Pulmonary artery endothelial cell (primary cell): ENCODE data around the gene NLRP6. TPM values are rescaled to one million over a fixed set of nuclear protein-coding genes. Genes with fewer than 3 reads are reported as not detected.
"Not testable (repeated sequence)": the region's sequence is repeated elsewhere in the genome, so short reads cannot be mapped to it uniquely, and the experiment has no call there.

Experiments used
- DNase-seq: peaks from one replicate; pipeline ENCODE4 v3.0.0-alpha.2; 2011; ENCODE audit warnings: low read depth, low spot score
- total RNA-seq: library from RNA; depleted of rRNA; stranded (reverse); fragments of >200 nt; gene quantifications from 2 replicates; pipeline ENCODE4 v1.2.3, GENCODE V29; 2014

Gene NLRP6
- total RNA-seq, 1 donor from 2014 or later, result not detected

DNA sequence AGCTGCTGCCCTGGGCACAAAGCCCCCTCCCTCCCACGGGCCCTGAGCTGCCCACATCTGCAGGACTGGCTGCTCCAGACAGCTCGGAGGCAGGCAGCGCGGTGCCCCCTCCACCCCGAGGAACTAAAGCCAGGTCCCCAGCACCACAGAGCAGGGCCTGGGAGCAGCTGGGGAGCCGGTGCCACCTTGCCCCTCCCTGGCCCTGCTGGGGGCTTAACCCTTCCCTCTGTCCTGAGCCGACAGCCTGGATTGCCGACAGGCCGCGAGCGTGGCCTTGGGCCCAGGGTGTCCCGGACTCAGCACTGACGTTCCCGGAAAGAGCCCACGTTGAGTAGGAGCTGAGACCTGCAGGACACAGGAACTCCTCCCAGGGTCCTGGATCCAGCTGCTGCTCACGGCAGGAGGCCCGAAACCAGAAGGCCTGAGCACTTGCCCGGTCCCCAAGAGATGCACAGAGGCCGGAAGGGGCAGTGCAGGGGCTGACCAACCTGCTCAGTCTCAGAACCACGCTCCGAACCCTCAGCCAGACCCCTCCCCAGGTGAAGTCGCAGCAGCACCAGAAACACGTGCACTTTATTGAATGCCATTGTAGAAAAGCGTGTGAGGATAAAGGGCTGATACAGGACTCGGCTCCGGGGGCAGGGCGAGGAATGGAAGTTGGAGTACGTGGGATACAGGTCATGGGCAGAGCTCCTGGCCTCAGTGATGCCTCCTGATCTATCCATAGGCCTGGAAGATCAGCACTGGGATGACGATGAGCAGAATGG, 41.1 kb downstream of the NLRP6 start:
- not testable (repeated sequence) for DNase-seq

DNA sequence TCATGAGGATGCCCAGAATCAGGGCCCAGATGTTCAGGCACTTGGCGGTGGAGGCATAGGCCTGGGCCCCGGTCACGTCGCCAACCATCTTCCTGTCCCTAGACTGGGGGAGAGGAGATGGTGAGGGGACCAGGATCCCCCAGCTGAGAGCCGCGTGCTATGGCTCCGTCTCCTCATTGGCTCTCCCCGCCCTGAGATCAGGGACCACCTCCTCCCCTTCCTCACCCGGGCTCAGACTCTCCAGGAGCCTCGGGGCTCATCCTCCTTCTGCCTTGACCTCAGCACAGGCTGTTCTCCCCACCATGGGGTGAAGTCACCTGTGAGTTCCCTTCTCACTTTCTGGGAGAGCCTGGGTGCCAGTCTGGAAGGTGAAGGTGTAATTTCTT, 41.7 kb downstream of the NLRP6 start:
- DNase-seq, result not testable (repeated sequence)

DNA sequence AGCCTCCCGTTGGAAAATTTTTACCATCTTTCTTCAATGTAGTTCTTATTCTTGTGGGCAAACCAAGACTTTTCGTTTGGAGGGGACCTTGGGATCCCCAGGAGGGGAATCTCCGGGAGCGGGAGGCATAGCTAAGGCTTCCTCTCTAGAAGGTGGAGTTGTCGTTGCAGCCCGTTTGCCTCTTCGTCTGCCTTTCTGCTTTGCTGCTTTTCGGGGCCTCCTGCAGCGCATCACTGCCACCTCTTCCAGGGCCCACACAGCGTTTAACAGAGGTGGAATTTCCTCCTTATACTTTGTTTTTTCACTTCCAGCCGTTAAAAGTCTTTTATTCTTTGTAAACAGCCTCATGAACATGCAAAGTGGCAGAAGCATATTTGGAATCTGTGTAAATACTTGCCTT, 45.9 kb downstream of the NLRP6 start:
- DNase-seq, result no peak

DNA sequence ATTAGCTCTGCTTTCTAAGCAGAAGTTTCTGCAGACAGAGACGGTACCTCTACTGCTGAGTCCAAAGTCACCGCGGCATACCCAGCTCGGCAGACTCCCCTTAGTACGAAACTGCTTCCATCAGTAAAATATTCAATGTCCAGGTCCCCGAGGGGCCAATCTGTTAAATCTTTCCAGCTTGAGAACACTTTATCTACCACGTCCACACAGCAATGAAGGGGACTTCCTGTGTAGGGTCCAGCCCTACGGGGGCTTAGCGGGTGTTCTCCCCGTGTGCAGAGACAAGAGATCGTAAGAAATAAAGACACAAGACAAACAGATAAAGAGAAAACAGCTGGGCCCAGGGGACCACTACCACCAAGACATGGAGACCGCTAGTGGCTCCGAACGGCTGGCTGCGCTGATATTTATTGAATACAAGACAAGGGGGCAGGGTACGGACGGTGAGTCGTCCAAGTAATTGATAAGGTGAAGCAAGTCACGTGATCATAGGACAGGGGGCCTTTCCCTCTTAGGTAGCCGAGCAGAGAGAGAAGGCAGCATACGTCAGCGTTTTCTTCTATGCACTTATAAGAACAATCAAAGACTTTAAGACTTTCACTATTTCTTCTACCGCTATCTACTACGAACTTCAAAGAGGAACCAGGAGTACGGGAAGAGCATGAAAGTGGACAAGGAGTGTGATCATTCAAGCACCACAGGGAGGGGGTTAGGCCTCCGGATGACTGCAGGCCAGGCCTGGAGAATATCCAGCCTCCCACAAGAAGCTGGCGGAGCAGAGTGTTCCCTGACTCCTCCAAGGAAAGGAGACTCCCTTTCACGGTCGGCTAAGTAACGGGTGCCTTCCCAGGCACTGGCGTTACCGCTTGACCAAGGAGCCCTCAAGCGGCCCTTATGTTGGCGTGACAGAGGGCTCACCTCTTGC, 46.6 kb downstream of the NLRP6 start:
- not testable (repeated sequence) for DNase-seq

DNA sequence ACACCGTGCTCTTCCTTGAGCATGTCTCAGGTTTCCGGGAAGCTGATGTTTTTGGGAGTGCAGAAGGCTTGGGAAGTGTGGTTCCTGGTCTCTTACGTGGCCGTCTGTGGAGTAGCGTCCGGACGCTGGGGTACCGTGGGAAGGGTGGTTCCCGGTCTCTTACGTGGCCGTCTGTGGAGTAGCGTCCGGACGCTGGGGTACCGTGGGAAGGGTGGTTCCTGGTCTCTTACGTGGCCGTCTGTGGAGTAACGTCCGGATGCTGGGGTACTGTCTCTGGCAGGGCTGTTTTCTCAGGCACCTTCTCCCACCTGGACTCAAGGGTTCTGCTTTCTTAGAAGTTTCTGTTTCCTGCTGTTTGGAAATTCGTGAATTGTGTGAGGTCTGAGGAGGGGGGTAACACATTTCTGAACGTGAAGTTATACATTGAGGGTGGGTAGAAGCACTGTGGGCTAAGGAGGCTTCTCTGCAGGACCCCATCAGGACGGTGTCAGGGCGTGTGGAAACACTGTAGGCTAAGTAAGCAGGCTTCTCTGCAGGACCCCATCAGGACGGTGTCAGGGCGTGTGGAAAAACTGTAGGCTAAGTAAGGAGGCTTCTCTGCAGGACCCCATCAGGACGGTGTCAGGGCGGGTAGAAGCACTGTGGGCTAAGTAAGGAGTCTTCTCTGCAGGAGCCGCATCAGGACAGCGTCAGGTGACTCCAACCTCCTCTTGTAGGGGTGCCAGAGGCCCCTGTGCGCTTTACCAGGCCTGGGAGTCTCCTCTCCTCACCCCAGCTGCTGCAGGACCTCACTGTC, 47.8 kb downstream of the NLRP6 start:
- DNase-seq, result no peak

DNA sequence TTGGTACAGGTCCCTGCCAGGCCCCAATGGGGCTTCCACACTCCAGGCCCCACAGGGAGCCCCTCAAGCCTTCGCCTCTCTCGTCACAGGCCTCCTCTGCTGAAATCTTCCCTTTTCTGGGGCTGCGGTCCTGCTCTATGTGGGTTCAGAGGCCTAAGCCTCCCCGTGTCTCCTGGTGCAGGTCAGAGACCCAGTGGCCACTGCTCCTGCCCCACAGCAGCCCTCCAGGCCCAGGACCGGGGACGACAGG, 48.3 kb downstream of the NLRP6 start:
- DNase-seq, result no peak

DNA sequence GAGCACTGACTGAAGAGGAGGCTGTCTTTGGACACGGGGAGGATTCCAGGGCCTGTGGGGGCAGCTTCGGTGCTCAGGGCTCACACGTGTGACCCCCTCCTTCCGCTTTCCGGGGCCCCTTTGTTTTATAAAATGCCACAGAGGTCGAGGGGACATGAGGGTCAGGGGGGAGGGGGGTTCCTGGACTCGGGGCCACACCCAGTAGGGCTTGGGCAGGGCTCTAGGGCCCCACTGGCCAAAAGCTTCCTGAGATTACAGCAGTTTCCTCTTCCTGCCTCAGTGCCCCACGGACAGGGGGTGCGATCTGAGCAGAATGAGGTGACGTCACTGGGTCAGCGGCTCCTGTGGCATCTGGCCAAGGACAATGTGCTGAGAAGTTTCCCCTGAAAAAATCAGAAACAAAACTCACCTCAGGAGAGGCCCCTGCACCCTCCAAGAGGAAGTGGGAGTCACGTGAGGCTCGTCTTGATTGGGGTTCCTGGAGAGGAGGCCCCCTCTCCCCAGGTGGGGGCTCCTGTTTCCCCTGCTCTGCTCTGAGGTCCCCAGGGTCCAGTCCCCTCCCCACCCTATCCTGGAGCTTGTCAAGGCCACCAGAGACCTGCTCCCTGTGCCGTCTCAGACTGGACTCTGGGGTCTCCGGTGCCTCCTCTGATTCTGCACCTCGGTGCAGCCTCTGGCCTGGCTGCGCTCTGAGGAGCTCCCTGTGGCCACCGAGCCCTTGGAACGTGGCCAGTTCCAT, 48.8 kb downstream of the NLRP6 start:
- DNase-seq, result peak; percentile 60

DNA sequence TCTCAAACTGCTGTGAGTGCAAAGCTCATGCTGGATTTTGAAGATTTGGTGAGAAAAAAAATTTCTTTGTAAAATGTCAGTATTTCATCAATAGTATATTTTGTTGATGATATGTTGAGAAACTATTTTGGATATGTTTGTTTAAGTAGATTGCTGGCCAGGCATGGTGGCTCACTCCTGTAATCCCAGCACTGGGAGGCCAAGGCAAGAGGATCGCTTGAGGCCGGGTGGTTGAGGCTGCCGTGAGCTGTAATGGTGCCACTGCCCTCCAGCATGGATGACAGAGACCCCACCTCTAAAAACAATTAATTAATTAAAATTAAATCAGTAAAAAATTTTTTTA, 49.3 kb downstream of the NLRP6 start:
- DNase-seq, result no peak

DNA sequence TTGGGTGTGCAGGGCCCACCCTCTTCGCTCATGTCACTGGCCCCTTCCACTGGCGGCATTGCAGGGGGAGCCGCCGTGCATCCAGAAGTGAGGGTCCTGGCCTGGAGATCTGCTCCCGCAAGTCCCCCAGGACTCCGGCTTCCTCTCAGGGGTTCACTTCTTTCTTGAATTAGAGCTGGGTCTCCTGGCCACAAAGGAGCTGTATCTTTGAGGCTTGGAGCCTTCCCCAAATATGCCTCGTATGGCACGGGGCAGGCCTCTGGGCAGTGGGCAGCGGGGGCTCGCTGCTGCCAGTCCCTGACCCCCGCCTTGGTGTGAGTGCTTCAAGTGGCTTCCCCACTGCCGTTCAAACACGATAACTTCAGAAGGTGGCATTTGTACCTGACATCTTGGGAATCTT, 49.8 kb downstream of the NLRP6 start:
- DNase-seq, result no peak

DNA sequence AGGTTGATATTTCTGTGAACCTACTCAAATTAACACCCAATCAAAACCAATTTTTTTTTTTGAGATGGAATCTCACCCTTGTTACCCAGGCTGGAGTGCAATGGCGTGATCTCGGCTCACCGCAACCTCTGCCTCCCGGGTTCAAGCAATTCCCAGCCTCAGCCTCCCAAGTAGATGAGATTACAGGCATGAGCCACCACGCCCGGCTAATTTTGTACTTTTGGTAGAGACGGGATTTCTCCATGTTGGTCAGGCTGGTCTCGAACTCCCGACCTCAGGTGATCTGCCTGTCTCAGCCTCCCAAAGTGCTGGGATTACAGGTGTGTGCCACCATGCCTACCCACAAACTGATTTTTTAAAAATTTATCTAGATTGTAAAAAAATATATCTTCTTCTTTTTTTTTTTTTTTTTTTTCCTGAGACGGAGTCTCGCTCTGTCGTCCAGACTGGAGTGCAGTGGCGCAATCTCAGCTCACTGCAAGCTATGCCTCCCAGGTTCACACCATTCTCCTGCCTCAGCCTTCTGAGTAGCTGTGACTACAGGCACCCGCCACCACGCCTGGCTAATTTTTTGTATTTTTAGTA, 50.4 kb downstream of the NLRP6 start:
- DNase-seq, result not testable (repeated sequence)

DNA sequence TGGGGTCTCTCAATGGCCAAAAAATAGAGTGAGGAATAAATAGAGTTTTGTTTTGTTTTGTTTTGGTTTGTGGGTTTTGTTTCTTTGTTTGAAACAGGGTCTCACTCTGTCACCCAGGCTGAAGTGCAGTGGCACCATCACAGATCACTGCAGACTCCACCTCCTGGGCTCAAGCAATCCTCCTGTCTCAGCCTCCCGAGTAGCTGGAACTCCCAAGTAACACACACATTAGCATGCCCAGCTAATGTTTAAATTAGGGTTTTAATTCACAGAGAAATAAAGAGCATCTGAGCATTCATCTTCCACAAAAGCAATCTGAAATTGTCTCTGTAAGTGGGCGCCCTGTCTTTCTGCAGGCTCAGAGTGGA, 51.7 kb downstream of the NLRP6 start:
- no peak for DNase-seq

DNA sequence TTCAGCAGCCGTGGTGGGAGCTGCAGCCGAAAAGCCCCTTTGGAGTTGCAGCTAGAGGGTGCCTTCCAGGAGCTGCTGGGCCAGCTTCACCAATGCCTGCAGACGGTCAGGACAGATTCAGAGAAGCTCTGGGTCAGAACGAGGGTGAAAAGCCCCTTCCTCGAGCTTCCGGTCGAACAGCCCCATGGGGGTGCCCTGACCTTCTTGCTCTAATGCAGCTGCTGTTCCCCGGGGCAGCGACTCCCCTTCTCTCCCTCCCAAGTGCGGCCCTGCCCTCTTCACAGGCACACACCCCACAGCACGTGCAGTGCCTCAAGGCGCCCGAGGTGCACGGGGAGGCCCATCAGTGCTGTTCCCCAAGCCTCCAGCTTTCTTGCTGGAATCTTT, 52.1 kb downstream of the NLRP6 start:
- DNase-seq, result no peak

DNA sequence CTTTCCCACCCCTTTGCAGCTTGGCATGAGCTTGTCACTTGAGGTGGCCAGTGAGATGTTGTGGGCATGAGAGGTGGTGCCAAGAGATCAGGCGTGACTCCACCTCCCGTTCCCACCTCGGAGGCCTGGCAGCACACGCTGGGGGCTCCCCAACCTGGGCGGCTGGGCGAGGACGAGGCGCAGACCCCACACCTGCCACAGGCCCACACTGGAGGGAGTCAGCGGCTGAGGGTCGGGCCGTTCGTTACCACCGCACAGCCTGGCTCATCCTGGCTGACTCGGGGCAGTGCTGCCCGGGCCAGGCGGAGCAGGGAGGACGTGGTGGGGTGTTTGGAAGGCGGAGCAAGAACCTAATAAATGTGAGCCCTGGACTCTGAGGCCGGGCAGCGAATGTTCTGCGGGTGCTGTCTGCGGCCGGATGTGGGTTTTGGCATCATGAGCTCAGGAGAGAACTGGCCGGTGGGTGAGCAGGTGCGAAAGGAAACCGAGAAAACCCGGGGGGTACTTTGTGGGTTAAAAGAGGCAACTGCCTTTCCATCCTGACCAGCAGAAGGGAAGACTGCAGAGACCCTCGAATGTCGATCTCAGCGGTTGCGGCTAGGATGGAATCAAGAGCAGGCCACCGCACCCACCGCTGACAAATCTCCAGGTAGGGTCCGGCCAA, 52.6 kb downstream of the NLRP6 start:
- DNase-seq, result no peak

DNA sequence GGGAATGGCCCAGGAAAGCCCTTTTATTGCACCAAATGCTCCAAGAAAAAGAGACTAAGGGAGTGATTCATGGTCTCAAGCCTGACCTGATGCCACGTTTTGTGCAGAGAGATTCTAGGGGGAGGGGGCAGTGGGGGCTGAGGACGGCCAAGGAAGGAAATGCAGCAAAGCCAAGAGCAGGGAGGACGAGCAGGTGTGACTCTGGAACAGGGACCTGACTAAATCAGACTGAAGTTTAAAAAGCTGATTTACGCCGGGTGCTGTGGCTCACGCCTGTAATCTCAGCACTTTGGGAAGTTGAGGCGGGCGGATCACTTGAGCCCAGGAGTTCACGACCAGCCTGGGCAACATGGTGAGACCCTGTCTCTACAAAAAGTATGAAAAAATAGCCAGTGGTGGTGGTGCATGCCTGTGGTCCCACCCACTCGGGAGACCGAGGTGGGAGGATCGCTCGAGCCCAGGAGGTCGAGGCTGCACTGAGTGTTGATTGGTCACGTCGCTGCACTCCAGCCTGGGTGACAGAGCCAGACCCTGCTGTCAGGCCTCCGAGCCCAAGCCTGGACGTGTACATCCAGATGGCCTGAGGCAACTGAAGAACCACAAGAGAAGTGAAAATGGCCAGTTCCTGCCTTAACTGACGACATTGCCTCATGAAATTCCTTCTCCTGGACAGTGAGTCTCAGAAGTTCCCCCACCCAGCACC, 53.3 kb downstream of the NLRP6 start:
- DNase-seq, result no peak

DNA sequence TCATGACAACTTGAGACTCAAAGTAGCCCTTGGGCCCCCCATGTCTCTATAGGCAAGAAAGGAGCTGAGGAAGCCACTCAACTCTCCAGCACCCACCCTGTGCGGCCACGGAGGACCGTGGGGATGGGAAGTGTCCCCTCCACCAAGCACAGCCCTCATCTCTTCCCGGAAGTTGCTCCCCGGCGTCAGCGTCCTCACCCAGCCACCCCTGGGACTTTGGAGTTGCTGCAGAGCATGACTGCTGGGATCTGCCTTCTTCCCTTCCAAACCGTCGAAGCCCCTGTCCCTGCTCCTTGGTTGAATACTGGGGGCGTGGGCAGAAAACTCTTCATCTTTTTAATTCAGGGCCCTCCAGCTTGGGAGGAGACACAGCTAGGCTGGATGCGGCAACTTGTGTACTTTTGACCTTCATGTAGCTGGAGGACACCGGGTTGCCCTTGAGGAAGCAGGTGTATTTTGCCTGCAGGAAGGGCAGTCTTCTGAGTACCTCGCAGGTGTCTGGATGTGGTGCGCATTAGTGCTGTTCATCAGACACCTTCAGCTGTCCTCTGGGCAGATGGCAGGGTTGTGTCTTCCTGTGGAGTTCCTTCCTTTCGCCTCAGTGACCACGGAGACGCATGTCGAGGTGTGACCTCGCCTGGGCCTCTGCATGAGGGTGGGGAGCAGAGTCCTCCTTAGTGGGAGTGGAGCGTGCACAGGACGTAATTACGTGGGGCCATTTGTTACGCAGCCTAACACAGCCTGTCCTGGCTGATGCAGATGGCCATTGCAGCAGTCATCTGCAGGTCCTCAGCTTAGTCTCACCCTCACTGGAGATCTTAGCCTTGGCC, 54.7 kb downstream of the NLRP6 start:
- no peak for DNase-seq

DNA sequence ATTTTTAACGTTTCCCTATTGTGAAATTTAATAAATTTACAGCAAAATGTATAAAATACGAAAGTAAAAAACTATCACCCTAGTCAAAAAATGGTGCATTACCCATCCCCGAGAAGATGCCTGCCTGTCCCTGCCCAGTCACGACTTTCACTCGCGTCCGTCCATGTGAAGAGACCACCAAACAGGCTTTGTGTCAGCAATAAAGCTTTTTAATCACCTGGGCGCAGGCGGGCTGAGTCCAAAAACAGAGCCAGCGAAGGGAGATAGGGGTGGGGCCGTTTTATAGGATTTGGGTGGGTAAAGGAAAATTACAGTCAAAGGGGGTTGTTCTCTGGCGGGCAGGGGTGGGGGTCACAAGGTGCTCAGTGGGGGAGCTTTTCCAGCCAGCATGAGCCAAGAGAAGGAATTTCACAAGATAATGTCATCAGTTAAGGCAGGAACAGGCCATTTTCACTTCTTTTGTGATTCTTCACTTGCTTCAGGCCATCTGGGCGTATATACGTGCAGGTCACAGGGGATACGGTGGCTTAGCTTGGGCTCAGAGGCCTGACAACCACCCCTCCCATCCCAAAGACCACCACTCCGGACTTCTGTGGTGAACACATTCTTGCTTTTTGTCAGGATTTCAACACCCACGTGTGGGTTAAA, 55.5 kb downstream of the NLRP6 start:
- not testable (repeated sequence) for DNase-seq

DNA sequence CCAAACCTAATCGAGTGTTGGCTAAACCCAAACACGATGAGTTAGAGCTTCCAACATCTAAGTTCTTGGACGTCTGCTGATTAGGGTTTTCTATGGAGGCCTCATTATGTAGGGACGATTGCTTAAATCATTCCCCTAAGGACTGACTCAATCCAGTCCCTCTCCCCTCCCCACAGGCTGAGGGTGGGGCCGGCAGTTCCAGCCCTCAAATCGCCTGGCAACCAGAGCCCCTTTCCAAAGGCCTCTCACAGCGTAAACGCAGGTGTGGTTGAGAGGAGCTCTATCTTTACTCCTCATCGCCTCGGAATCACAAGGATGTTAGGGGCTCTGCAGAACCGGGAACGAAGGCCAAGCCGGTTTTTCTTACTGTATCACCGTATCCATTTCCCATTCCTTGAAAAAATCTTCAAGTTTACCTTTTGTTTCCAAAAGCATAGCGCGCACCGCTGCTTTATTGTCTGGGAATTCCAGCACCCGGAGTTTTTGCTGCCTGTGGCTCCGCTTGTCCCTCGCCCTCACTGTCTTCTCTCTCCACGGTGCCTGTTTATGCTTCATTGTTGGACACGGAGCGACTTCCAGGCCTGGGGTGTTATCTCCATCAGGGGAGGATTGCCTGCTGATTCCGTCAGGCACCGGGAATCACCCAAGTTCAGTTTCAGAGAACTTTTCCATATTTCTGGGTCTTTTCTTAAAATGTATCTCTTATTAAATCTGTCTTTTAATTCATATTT, 56.2 kb downstream of the NLRP6 start:
- no peak for DNase-seq
